Measurements from ENCODE around the gene HSF2BP.

DNA sequence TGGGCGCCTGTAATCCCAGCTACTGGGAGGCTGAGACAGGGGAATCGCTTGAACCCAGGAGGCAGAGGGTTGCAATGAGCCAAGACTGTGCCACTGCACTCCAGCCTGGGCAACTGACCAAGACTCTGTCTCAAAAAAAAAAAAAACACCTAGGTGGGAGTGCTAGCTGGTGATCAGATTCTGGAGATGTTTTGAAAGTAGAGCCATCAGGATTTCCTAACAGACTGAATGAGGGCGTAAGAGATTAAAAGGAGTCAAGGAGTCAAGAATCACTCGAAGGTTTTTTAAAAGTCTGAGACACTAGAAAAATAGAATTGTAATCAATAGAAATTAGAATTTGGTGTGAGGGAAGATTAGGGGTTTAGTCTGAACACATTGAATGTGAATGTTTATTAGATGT is 73.8 kb downstream of the HSF2BP start:
- TF ChIP-seq, protein P1, sequence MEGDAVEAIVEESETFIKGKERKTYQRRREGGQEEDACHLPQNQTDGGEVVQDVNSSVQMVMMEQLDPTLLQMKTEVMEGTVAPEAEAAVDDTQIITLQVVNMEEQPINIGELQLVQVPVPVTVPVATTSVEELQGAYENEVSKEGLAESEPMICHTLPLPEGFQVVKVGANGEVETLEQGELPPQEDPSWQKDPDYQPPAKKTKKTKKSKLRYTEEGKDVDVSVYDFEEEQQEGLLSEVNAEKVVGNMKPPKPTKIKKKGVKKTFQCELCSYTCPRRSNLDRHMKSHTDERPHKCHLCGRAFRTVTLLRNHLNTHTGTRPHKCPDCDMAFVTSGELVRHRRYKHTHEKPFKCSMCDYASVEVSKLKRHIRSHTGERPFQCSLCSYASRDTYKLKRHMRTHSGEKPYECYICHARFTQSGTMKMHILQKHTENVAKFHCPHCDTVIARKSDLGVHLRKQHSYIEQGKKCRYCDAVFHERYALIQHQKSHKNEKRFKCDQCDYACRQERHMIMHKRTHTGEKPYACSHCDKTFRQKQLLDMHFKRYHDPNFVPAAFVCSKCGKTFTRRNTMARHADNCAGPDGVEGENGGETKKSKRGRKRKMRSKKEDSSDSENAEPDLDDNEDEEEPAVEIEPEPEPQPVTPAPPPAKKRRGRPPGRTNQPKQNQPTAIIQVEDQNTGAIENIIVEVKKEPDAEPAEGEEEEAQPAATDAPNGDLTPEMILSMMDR (conservative IDR thresholded peaks at IDR 0.05): no peak
- TF ChIP-seq EZH2 (IDR thresholded peaks at IDR 0.05; ENCODE audit: low read depth): no peak

Data from PC-9 (cell line).